Muscle of back (tissue), 11 donors: ENCODE results near the gene TNFRSF4. TPM values are rescaled to one million over a fixed set of nuclear protein-coding genes. Genes with fewer than 3 reads are reported as not detected.
A peak's percentile ranks its signal among the peaks of the same experiment; 100 is the strongest.

Source experiments
- DNase-seq, 3 donors: peaks; one replicate each; pipeline versions ENCODE4 v3.0.0 to v3.0.0-alpha.2; 2013
- polyA plus RNA-seq, 10 donors: library from polyadenylated mRNA; unstranded; fragments of 120-200 nt; gene quantifications; one replicate each; pipeline ENCODE4 v1.2.1, GENCODE V29; 2013; ENCODE audit not compliant: insufficient read length in 10 of 10

The TNFRSF4 gene
- polyA plus RNA-seq, 10 donors: 1.0 to 3.7 (median 2.0) TPM

- DNase-seq: no peak
These were observed 4.7 kb upstream of the TNFRSF4 start for GRCh38 chr1:1218524-1219200.

- no peak for DNase-seq
These were observed 3.9 kb upstream of the TNFRSF4 start for GRCh38 chr1:1217621-1218523.

GRCh38 chr1:1216770-1217620, 3.0 kb upstream of the TNFRSF4 start:
- no peak for DNase-seq

- DNase-seq: no peak
These were observed 2.1 kb upstream of the TNFRSF4 start for GRCh38 chr1:1215881-1216605.

GRCh38 chr1:1215080-1215676, 1.2 kb upstream of the TNFRSF4 start:
- DNase-seq: no peak

GRCh38 chr1:1212780-1213344, 1.1 kb downstream of the TNFRSF4 start:
- DNase-seq: peak in 1 of 3 donors; percentile 45

GRCh38 chr1:1211541-1212441, 2.2 kb downstream of the TNFRSF4 start:
- no peak for DNase-seq

GRCh38 chr1:1210726-1211540, 3.0 kb downstream of the TNFRSF4 start:
- no peak for DNase-seq

- peak in 1 of 3 donors; percentile 58 for DNase-seq
These were observed 5.1 kb downstream of the TNFRSF4 start for GRCh38 chr1:1208713-1209433.

GRCh38 chr1:1207571-1207892, 6.4 kb downstream of the TNFRSF4 start:
- no peak for DNase-seq

GRCh38 chr1:1206966-1207531, 6.9 kb downstream of the TNFRSF4 start:
- DNase-seq: no peak

- peak in 1 of 3 donors; percentile 43 for DNase-seq
These were observed 7.5 kb downstream of the TNFRSF4 start, which contains the start of gene TNFRSF18 for GRCh38 chr1:1206376-1206965. Gene TNFRSF18, minus strand, starts transcription at chr1:1206592. Its CDS starts 21 bp downstream, at chr1:1206571.

GRCh38 chr1:1205769-1206375, 8.1 kb downstream of the TNFRSF4 start:
- DNase-seq: peak in 1 of 3 donors; percentile 45

- no peak for DNase-seq
These were observed 8.8 kb downstream of the TNFRSF4 start for GRCh38 chr1:1204998-1205768.

- no peak for DNase-seq
These were observed 9.5 kb downstream of the TNFRSF4 start for GRCh38 chr1:1204425-1204920.
